Activated CD8-positive, alpha-beta T cell treated with anti-CD3 and anti-CD28 coated beads, Interleukin-2, amount 10 ng/mL, durations not matched to agents 7 days and 5 days (primary cell): ENCODE data around the gene YWHAQ. TPM values are rescaled to one million over a fixed set of nuclear protein-coding genes. Genes with fewer than 3 reads are reported as not detected.

Source experiments
- ATAC-seq: fragments of 150-1000 bp; cut with Tn5 transposase; one replicate; pipeline ENCODE4 v1.10.0; 2021; ENCODE audit warnings: moderate library complexity
- CTCF ChIA-PET: fragments of 350-600 bp; sonication (Branson Sonifier 250); formaldehyde crosslinking; loops from one replicate; lab custom pipeline; 2021; ENCODE audit warnings: antibody characterized with exemption; lab: Charles Lee
- POLR2A ChIA-PET: fragments of 350-600 bp; sonication (Branson Sonifier 250); formaldehyde crosslinking; loops from one replicate; lab custom pipeline; 2021; ENCODE audit warnings: antibody characterized with exemption; lab: Charles Lee
- DNase-seq: peaks from one replicate; pipeline ENCODE4 v3.0.0-alpha.2; 2020
- H3K27ac Mint-ChIP-seq: one replicate; pipeline ENCODE4 v1.8.0; 2021; ENCODE audit warnings: mild to moderate bottlenecking, mixed read lengths
- H3K27me3 Mint-ChIP-seq: one replicate; pipeline ENCODE4 v1.8.0; 2021; ENCODE audit warnings: low read depth, mixed read lengths
- H3K36me3 Mint-ChIP-seq: one replicate; pipeline ENCODE4 v1.8.0; 2021; ENCODE audit warnings: low read depth, mixed read lengths
- H3K4me1 Mint-ChIP-seq: one replicate; pipeline ENCODE4 v1.8.0; 2021; ENCODE audit warnings: low read depth, mixed read lengths
- H3K4me3 Mint-ChIP-seq: one replicate; pipeline ENCODE4 v1.8.0; 2021; ENCODE audit warnings: mild to moderate bottlenecking, mixed read lengths
- H3K9me3 Mint-ChIP-seq: one replicate; pipeline ENCODE4 v1.8.0; 2022; ENCODE audit warnings: mixed read lengths; ENCODE audit not compliant: insufficient read depth
- total RNA-seq, 2 experiments: library from RNA; stranded (reverse); gene quantifications; one replicate each; pipeline ENCODE4 v1.2.3, GENCODE V29; 2021

The YWHAQ gene
- total RNA-seq, 2 experiments from 2014 or later = 292 to 315 TPM

DNA sequence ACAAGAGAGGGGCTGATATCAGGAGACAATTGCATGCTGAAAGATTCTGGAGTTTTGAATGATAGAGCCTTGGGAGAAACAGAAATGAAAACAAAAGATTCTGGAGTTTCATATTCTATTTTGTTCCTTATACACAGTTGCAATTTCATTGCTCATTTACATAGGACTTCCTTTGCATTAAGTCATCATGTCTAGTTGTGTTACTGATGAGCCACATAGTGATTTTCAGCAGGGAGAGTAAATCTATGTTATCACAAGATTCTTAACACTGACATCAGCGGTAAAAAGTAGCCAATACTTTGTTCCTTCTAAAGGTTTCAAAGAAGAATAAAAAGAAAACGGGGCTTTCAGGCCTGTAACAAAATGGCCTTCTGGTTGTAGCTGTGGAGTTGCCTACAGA lies 82.3 kb downstream of the YWHAQ start:
- ChIA-PET CTCF (interaction anchor here (0.6 to 1.4 kb wide), 3 partner anchors 8 to 16 kb away, joined by 3 to 5 read pairs (median 3); no protein-coding TSS in a partner anchor), POLR2A (interaction anchor here (0.6 to 1.6 kb wide), 2 partner anchors 82 to 151 kb away, joined by 3 to 5 read pairs; partner anchors contain the start of gene YWHAQ)

DNA sequence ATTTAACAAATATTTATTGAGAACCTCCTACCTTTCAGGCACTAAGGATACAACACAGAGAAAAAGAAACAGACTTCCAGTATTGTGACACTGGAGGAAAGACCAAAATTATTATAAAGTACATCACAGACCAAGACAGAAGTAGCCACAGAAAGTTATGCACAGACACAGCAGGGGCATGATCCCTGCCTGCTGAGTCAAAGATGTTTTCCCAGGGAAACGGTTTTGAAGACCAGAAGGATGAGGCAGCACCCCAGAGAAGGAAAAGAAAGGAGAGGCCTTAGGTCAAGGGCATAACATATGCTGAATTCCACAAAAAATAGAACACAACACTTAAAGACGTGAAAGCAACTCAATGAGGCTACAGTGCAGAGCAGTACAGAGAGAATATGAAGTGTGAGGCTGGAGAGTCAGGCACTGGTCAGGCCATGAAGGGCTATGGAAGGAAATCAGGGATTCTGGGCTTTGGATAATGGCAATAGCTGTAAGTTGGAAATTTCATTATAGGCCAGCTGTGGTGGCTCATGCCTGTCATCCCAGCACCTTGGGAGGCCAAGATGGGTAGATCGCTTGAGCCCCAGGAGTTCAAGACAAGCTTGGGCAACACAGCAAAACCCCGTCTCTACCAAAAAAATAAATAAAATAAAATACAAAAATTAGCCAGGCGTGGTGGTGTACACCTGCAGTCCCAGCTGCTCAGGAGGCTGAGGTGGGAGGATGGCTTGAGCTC lies 83.4 kb downstream of the YWHAQ start:
- Mint-ChIP-seq H3K4me1 (peaks cover 65% of the 10 kb centered on the region), H3K27ac (peak overlapping the region; percentile 49), H3K36me3 (peaks cover 12% of the 10 kb centered on the region), H3K9me3 (no peaks in the 10 kb centered on the region), H3K4me3 (no peak overlapping the region), H3K27me3 (no peaks in the 10 kb centered on the region)
- ChIA-PET POLR2A (interaction anchor here (1.6 kb wide), 1 partner anchor 83 kb away, joined by 5 read pairs; the partner anchor contains the start of gene YWHAQ), CTCF (interaction anchor here (0.7 kb wide), 1 partner anchor 90 kb away, joined by 3 read pairs; no protein-coding TSS in a partner anchor)
- ATAC-seq (no peak), DNase-seq (no peak)

More for the DNA sequence above, 82.3 kb downstream of the YWHAQ start:
- DNase-seq (no peak), ATAC-seq (peak; percentile 71)
- Mint-ChIP-seq H3K36me3 (peaks cover 8% of the 10 kb centered on the region), H3K27ac (peak overlapping the region; percentile 83), H3K9me3 (no peaks in the 10 kb centered on the region), H3K4me3 (peak overlapping the region; percentile 59), H3K27me3 (no peaks in the 10 kb centered on the region), H3K4me1 (peaks cover 66% of the 10 kb centered on the region)

DNA sequence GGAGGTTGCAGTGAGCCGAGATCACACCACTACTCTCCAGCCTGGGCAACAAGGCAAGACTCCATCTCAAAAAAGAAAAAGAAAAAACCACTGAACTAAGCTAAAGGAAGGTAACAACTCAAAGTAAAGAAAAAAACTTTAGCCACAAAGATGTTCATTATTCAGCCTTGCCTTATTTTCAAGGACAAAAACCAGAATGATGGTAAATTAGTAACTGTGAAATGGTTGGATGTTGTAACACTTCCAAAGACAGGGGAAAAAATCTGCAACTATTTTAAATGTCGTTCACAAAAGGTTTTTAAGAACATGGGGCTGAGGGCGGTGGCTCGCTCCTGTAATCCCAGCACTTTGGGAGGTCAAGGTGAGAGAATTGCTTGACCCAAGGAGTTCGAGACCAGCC lies 85.3 kb downstream of the YWHAQ start:
- H3K9me3 Mint-ChIP-seq = no peaks in the 10 kb centered on the region
- DNase-seq (no peak), ATAC-seq (no peak)
- ChIA-PET CTCF (interaction anchor here (1.1 to 3.7 kb wide), 2 partner anchors 10 to 14 kb away, joined by 3 to 16 read pairs; partner anchors contain the start of gene ADAM17), POLR2A (interaction anchor here (2.0 kb wide), 1 partner anchor 10 kb away, joined by 11 read pairs; the partner anchor contains the start of gene ADAM17)
- H3K4me1 Mint-ChIP-seq = peaks cover 54% of the 10 kb centered on the region
- H3K36me3 Mint-ChIP-seq = peaks cover 17% of the 10 kb centered on the region
- H3K4me3 Mint-ChIP-seq = no peak overlapping the region
- no peak overlapping the region for H3K27ac Mint-ChIP-seq
- no peaks in the 10 kb centered on the region for H3K27me3 Mint-ChIP-seq

DNA sequence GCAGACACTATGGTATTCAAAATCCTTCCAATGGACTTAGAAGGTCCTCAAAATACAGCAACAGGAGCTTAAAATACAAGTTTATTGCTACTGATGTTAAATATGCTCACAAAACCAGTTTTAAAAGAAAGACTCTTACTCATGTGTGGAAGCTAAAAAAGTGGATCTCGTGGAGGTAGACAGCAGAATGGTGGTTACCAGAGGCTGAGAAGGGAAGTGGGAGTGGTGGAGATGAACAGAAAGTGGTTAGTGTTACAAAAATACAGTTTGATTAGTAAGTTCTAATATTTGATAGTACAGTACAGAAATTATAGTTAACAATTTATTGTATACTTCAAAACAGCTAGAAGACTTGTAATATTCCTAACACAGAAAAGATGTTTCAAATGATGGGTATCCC lies 87.2 kb downstream of the YWHAQ start:
- DNase-seq (no peak), ATAC-seq (peak; percentile 50)
- Mint-ChIP-seq H3K27ac (peak overlapping the region; percentile 40), H3K27me3 (no peaks in the 10 kb centered on the region), H3K36me3 (peaks cover 20% of the 10 kb centered on the region), H3K4me3 (peak overlapping the region; percentile 24), H3K4me1 (peaks cover 43% of the 10 kb centered on the region), H3K9me3 (no peaks in the 10 kb centered on the region)
- POLR2A ChIA-PET = interaction anchor here (2.2 kb wide), 1 partner anchor 12 kb away, joined by 10 read pairs; the partner anchor contains the start of gene ADAM17
- CTCF ChIA-PET = interaction anchor here (3.7 kb wide), 1 partner anchor 12 kb away, joined by 16 read pairs; the partner anchor contains the start of gene ADAM17

DNA sequence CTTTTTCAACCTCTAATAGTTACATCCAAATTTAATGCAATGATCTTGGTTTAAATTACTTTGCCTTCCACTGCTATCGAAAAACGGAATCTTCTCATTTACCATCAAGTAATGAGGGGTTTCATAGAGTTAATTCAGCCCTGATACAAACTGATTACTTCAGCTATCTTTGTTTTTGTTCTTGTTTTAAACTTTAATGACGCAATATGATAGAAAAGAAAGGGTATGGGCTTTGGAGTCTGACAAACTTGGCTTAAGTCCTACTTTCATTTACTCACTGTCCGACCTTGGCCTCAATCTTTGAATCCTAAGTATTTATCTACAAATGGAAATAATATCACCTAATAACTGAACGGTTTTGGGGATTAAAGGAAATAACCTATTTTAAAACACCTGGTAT lies 91.3 kb downstream of the YWHAQ start:
- Mint-ChIP-seq H3K4me3 (no peak overlapping the region), H3K4me1 (peaks cover 24% of the 10 kb centered on the region), H3K27me3 (no peaks in the 10 kb centered on the region), H3K27ac (no peak overlapping the region), H3K9me3 (no peaks in the 10 kb centered on the region), H3K36me3 (peaks cover 35% of the 10 kb centered on the region)
- DNase-seq (no peak), ATAC-seq (no peak)
- ChIA-PET CTCF (interaction anchor here (1.3 to 1.7 kb wide), 2 partner anchors 9 to 16 kb away, joined by 3 to 4 read pairs; partner anchors contain the start of gene ADAM17), POLR2A (no interaction called here)

DNA sequence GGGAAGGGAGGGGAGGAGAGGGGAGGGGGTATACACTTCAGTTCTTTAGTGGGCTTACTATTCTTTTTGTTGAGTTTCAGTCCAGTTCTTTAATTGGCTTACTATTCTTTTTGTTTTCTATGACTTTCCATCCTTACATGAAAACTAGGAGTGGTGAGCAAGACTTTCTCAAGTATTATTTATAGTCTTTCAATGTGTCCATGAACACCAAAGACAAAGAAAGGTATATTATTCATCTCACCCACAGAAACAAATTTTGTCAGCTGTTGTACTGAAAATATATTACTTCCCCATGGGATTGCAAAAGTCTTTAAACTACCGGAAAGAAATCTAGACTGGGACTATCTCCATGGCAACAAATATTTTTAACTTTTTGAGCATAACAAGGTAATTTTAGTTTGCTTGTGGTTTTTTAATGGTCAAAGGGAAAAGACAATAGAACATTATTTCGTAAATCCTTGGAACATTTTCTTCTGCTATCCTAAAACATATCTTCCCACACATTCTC lies 92.7 kb downstream of the YWHAQ start:
- Mint-ChIP-seq H3K27ac (no peak overlapping the region), H3K9me3 (no peaks in the 10 kb centered on the region), H3K27me3 (no peaks in the 10 kb centered on the region), H3K4me1 (peaks cover 21% of the 10 kb centered on the region), H3K4me3 (no peak overlapping the region), H3K36me3 (peaks cover 33% of the 10 kb centered on the region)
- ChIA-PET CTCF (interaction anchor here (0.7 to 2.1 kb wide), 3 partner anchors 11 to 446 kb away, joined by 3 to 5 read pairs (median 4); partner anchors contain the start of gene ADAM17), POLR2A (no interaction called here)
- no peak for DNase-seq
- ATAC-seq = no peak

DNA sequence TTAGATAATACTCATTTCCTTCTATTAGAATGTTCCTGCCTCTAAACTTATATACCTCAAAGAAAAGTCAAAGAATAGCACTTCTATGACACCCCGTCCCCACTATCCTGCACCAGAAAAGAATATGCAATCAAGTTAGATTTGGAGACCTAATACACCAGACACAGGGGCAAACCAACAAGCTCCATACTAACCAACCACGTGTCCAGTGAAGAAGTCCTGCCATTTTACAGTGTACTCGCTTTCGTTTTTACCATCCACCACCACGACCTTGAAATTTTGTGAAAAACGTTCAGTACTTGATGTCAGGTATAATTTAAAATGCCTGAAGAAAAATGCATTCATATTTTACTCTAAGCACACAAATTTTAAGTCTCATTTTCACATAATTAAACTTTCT lies 94.3 kb downstream of the YWHAQ start:
- no peak for DNase-seq
- H3K4me1 Mint-ChIP-seq = peaks cover 20% of the 10 kb centered on the region
- no peaks in the 10 kb centered on the region for H3K9me3 Mint-ChIP-seq
- no peak overlapping the region for H3K4me3 Mint-ChIP-seq
- ATAC-seq = no peak
- POLR2A ChIA-PET = no interaction called here
- H3K36me3 Mint-ChIP-seq = peaks cover 31% of the 10 kb centered on the region
- CTCF ChIA-PET = interaction anchor here (2.1 kb wide), 1 partner anchor 13 kb away, joined by 5 read pairs; no protein-coding TSS in a partner anchor
- H3K27me3 Mint-ChIP-seq = no peaks in the 10 kb centered on the region
- no peak overlapping the region for H3K27ac Mint-ChIP-seq

DNA sequence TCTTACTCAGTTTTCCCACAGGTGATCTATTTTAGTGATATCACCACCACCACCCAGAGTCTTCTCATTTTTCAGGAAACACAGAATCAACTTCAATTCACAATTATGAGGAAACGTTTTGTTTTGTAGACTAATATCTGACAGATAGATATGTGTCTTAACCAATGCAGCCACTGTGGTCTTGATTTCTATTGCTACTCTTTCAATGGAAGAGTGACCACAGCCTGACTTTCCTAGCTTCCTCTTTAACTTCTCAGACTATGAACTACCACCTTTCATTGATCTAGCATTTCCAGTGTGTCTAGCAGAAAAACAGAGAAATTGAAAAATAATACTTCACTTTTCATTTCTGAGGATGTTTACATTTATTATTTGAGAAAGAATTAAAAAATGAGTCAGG lies 95.6 kb downstream of the YWHAQ start:
- no peak overlapping the region for H3K27ac Mint-ChIP-seq
- POLR2A ChIA-PET = interaction anchor here (1.2 kb wide), 1 partner anchor 20 kb away, joined by 3 read pairs; the partner anchor contains the start of gene ADAM17
- H3K36me3 Mint-ChIP-seq = peaks cover 31% of the 10 kb centered on the region
- DNase-seq = no peak
- H3K4me3 Mint-ChIP-seq = no peak overlapping the region
- CTCF ChIA-PET = interaction anchor here (0.9 to 2.7 kb wide), 2 partner anchors 20 to 504 kb away, joined by 3 to 11 read pairs; partner anchors contain the start of gene ADAM17
- H3K27me3 Mint-ChIP-seq = no peaks in the 10 kb centered on the region
- no peaks in the 10 kb centered on the region for H3K9me3 Mint-ChIP-seq
- peaks cover 20% of the 10 kb centered on the region for H3K4me1 Mint-ChIP-seq
- no peak for ATAC-seq

Other genes starting within 250 kb of the YWHAQ start
- gene ITGB1BP1, start 207.5 kb downstream of the YWHAQ start, total RNA-seq = 100 to 1,000 TPM; 170 to 177 TPM
- gene CPSF3, start 207.3 kb downstream of the YWHAQ start, total RNA-seq = 10 to 100 TPM; 54.1 to 55.2 TPM
- gene IAH1, start 156.4 kb downstream of the YWHAQ start, total RNA-seq = 10 to 100 TPM; 71.7 to 73.3 TPM
- gene ADAM17, start 75.2 kb downstream of the YWHAQ start, total RNA-seq = 10 to 100 TPM; 20.7 to 25.0 TPM
- 10 to 100 TPM; 33.0 to 35.6 TPM for gene TAF1B, start 212.5 kb upstream of the YWHAQ start, total RNA-seq